NOMO-1 (cell line): ENCODE measurements around the gene CSF1.
"Not testable (repeated sequence)": the region's sequence is repeated elsewhere in the genome, so short reads cannot be mapped to it uniquely, and the experiment has no call there.

Experiments used
- DNase-seq, 2 experiments: peaks; one replicate each; lab custom pipeline; 2025; ENCODE audit not compliant: unreplicated experiment in 2 of 2; lab: John Stamatoyannopoulos, UW

CSF1 gene

DNA sequence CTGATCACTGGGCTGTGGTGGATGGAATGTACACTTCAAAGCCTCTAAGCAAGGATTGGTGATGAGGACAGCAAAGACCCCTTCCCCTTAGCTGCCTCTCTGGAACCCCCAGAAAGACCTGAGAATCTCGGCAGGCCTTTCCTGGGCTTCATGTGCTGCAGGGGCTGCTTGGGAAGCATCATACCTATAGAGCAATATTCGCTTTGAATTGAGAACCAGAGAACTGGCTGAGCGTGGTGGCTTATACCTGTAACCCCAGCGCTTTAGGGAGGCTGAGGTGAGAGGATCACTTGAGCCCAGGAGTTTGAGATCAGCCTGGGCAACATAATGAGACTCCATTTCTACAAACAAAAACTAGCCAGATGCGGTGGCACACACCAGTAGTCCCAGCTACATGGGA, 22.0 kb downstream of the CSF1 start:
- DNase-seq: no peak

DNA sequence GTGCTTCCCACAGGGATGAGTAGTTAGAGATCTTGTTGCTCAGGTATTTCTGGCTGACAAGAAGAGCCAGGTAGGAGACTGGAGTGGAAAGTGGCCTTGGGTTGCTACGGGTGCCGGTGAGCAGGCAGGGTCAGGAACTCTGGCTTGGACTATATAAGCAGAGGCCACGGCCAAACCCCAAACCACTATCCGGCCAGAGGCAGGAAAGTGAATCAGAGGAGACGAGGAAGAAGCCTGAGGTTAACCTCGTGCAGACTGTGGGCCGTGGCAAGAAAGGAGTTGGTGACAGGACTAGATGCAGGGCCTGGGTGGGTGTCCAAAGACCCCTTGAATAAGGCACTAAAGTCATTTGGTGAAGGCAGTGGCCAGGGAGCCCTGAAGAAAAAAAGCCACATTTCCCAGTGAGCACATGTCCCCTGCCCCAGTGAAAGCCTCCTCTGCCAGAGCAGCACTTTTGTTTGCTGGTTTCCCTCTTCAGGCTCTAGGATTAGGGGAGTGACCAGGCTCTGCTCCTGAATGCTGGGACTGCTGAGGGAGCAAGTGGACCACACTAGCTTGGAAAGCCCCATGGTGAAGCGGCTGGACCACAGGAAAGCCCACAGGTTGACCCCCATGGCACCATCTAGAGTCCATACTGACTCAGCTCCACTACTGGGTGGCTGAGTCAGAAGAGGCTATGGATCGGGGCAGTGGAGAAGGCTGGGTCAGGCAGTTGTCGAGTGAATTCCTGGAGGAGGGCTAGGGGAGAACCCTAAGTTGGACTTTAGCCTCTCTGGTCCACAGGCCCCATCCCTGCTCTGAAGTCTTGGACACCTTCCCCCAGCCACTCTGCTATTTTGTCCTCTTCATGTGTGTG, 23.4 kb downstream of the CSF1 start:
- DNase-seq: peak in 1 of 2 experiments; percentile 20

DNA sequence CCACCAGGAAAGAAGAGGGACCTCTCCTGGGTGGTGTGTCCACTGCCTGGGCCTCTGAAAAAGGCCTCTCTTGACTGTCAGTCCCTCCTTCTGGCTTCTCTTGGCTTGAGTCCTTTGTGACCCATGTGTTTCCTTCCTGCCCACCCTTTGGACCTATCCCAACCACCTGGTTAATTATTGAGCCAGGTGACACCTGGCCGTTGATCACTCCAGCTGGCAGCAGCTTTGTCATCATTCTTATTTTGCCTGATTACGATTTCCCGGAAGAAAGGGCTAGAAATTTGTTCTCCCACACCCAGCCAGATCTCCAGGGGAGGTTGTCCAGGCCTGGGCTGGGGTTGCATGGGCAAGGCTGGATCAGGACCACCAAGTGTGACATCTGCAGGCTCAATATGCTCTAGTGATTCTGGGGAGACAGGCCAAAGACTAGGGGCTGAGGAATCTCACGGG, 24.8 kb downstream of the CSF1 start:
- DNase-seq: no peak

DNA sequence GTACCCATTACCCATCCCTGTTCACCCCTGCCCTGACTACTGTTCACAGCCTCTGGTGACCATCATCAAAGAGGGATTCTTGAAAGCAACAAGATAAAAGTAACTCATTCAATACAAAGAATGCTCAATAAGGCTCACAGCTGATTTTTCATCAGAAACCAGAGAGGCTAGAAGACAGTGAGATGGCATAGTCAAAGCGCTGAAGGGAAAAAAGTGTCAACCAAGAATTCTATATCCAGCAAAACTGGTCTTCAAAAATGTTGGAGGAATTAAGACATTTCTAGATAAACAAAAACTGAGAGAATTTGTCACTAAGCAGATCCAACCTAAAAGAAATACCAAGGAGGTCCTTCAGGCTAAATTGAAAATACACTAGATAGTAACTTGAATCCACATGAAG, 27.1 kb downstream of the CSF1 start:
- DNase-seq: no peak

DNA sequence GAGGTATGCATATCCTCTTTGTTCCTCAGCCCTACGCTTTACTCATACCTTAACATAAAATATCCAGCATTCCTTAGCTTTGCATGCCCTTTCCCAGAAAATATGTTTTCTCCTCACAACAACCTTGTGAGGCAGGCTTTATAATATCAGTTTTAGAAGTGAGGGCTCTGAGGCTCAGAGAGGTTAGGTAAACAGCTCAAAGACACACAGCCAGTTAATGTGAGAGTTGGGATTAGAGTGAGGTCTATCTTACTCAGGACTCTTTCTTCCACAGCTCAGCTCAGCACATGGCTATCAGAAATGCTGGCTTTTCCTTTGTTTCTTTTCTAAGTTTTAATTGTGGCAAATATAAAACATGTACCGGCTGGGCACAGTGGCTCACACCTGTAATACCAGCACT, 27.9 kb downstream of the CSF1 start:
- no peak for DNase-seq

GRCh38 chr1:109942434-109942833, 31.8 kb downstream of the CSF1 start:
- no peak for DNase-seq

DNA sequence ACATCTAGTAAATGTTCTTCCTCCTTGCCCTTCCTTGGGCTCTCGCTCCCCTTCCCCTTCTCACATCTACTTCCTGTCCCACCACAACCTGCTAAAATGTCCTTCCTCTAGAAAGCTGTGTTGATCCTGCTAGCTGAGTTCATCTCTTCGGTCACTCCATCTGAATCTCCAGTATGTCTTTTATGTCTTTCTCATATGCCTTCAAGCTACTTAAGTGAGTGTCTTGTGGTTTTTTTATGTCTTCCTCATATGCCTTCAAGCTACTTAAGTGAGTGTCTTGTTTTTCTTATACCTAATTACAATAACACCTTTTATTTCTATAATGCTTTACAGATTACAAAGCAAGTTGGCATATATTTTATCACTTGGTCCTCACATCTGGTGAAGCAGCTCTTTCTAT, 33.9 kb downstream of the CSF1 start:
- peak; percentile 4 to 37 for DNase-seq

- peak in 1 of 2 experiments; percentile 4 for DNase-seq
These were observed 35.9 kb downstream of the CSF1 start for GRCh38 chr1:109946511-109946910.

DNA sequence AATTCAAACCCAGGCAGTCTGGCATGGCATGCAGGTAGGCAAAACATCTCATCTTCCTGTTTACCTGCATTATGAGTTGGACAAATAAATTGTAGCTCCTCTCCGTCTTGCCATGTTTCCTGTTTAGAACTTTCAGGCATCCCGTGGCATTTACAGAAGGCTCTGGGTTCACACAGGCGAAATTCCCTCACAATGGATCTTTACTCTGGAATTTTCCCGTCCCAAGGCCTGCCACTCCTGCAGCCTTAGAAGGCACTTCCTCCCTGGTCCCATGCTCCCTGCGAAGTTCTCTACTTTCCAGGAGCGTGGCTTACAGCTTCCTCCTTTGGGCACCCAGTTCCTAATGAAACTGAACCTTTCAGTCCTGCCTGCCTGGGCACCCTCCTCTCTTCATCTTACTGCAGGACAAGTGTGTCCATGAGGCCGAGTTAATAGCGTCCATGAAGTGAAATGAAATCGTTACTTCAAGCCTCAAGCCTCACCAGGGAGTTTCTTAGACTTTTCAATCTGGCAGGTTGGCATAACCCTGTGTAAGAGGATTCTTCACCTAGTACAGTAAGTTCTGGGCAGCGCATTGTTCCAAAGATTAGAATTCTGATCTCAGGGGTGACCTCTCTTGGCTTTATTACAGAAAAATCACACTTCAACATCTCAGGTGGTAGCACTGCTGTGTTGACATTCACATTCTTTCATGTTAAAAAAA, 37.1 kb downstream of the CSF1 start:
- no peak for DNase-seq

DNA sequence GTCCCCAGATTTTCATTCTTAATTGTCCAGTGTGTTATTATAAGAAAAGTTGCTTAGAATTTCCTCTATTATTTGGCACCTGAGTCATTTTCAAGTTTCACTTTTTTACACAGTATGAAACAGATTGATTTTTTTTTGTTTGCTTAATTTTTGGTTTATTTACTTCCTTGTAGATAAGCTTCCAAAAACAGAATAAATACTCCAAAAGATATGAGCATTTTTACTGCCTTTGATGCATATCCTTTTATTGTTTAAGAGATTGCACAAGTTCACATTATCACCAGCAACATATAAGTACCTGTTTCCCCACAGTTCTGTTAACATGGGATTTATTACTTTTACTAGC, 37.6 kb downstream of the CSF1 start:
- no peak for DNase-seq

DNA sequence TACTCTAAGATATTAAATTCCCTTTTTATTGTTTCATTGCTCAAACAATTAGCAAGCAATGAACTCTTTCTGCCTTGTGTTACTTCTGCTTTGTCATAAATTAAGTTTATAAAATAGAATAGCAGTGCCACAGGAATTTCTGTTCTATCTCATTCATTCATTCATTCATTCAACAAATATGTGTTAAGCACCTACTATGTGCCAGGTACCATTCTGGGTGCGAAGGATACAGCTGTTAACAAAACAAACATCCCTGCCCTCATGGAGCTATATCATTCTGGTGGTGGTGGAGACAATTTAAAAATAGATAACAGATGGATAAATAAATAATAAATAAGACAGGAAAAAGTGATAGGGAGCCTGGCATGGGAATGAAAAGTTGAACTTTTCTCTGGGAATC, 39.4 kb downstream of the CSF1 start:
- DNase-seq: no peak

DNA sequence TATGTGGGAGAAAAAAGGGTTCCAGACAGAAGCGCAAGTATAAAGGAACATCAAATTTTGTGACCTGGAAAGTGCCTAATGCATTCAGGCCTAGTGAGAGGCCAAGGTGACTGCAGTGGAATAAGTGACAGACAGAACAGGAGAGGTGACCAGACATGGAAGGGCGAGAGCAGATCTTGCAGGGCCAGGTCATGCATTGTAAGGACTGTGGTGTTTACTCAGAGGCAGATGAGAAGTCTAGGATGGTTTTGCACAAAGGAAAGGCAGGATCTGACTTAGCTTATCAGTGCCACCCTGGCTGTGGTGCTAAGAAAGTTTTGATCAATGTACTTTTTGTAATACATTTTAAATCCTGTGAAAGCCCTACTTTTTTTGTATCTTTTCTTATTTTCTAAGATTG, 39.9 kb downstream of the CSF1 start:
- DNase-seq: no peak

DNA sequence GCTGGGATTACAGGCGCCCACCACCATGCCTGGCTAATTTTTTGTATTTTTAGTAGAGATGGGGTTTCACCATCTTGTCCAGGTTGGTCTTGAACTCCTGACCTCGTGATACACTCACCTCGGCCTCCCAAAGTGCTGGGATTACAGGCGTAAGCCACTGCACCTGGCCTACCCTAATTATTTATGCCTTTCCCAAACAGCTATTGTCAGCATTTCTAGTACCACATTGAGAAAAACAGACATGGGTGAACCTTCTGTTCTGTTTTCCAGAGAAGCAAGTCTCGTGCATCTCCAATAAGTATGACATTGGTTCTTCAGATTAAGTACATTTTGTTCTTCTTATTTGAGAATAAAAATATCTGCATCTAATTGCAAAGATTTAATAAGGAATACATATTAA, 40.9 kb downstream of the CSF1 start:
- not testable (repeated sequence) for DNase-seq

DNA sequence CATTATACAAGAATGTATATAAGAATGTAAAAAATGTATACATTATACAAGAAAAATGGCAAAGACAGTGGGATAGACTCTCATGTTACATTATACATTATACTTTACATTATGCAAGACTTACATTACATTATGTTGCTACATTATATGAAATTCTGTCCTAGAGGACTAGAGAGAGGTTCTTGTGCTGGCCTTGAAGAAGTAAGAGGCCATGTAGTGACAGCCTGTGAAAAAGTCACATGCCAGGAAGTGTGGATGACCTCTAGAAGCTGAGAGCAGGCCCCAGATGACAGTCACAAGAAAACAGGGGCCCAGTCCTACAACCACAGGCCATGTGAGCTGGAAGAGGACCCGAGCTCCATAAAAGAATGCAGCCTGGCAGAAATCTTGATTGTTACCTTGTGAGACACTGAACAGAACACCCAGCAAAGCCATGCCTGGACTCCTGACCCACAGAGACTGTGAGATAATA, 43.4 kb downstream of the CSF1 start:
- no peak for DNase-seq

DNA sequence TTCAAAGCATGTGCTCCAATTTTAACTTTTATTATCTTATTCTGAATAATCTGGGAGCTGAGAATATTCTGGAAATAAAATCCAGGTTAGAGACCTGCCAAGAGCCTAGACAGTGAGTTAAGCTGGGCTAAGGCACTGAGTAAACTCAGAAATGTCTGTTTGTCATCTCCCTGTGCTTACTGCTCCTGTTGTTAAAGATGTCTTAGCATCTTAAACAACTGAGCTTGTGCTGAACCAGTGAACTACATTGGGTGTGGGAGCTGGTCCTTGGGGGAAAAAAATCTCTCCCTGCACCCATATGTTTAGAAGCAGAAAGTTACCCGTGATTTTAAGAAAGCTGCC, 49.0 kb downstream of the CSF1 start:
- DNase-seq: no peak

GRCh38 chr1:109959974-109960744, 49.5 kb downstream of the CSF1 start:
- no peak for DNase-seq

- no peak for DNase-seq
These were observed 50.1 kb downstream of the CSF1 start for GRCh38 chr1:109960745-109961094.

- DNase-seq: no peak
These were observed 53.2 kb downstream of the CSF1 start for GRCh38 chr1:109963864-109964263.

GRCh38 chr1:109969146-109969829, 58.6 kb downstream of the CSF1 start:
- no peak for DNase-seq

GRCh38 chr1:109969907-109970306, 59.3 kb downstream of the CSF1 start:
- peak in 1 of 2 experiments; percentile 27 for DNase-seq

GRCh38 chr1:109971559-109971958, 60.9 kb downstream of the CSF1 start:
- peak; percentile 20 to 21 for DNase-seq
